MM.1S (cell line): ENCODE measurements around the gene IL6ST.
"Not testable (repeated sequence)": the region's sequence is repeated elsewhere in the genome, so short reads cannot be mapped to it uniquely, and the experiment has no call there.

Experiments used
- CTCF ChIP-seq: fragments of 300-600 bp; sonication (generic); IDR thresholded peaks from 2 replicates; pipeline ENCODE4 v1.5.1; 2016; ENCODE audit warnings: antibody characterized with exemption, low read length, mixed read lengths
- EZH2 ChIP-seq: fragments of 300-600 bp; sonication (generic); optimal IDR thresholded peaks from 2 replicates; pipeline ENCODE3; 2017; ENCODE audit warnings: low read depth, mild to moderate bottlenecking, antibody characterized with exemption, low read length, mixed read lengths

- not testable (repeated sequence) for TF ChIP-seq CTCF, EZH2
Observed at GRCh38 chr5:56038206-56038605, 43.4 kb upstream of the IL6ST start.
